Kidney tubule cell (primary cell): ENCODE results near the gene LDB1.
A peak's percentile ranks its signal among the peaks of the same experiment; 100 is the strongest.

Experiments used
- DNase-seq: peaks from one replicate; pipeline ENCODE4 v3.0.0-alpha.2; 2018; ENCODE audit warnings: low spot score

LDB1 gene

GRCh38 chr10:102112210-102112817 is 7.9 kb downstream of the LDB1 start:
- no peak for DNase-seq

- no peak for DNase-seq
These were observed 8.9 kb downstream of the LDB1 start for GRCh38 chr10:102111276-102111675.

GRCh38 chr10:102109166-102110116 is 10.7 kb downstream of the LDB1 start:
- DNase-seq = no peak

- no peak for DNase-seq
These were observed 13.2 kb downstream of the LDB1 start for GRCh38 chr10:102106998-102107397.

- no peak for DNase-seq
These were observed 17.7 kb downstream of the LDB1 start for GRCh38 chr10:102102421-102102820.

- no peak for DNase-seq
These were observed 19.0 kb downstream of the LDB1 start for GRCh38 chr10:102101152-102101551.

GRCh38 chr10:102096449-102096848 is 23.7 kb downstream of the LDB1 start:
- DNase-seq = no peak

GRCh38 chr10:102090772-102091171 is 29.4 kb downstream of the LDB1 start:
- DNase-seq = peak; percentile 54

GRCh38 chr10:102086196-102086595 is 34.0 kb downstream of the LDB1 start:
- DNase-seq = no peak

- DNase-seq = no peak
These were observed 34.8 kb downstream of the LDB1 start for GRCh38 chr10:102085336-102085735.

GRCh38 chr10:102083541-102083940 is 36.6 kb downstream of the LDB1 start:
- DNase-seq = no peak

- peak; percentile 78 for DNase-seq
These were observed 47.3 kb downstream of the LDB1 start for GRCh38 chr10:102072673-102073527.

GRCh38 chr10:102069071-102069470 is 51.1 kb downstream of the LDB1 start:
- no peak for DNase-seq

- peak; percentile 12 for DNase-seq
These were observed 52.0 kb downstream of the LDB1 start for GRCh38 chr10:102068216-102068615.

- DNase-seq = peak; percentile 8
These were observed 52.9 kb downstream of the LDB1 start for GRCh38 chr10:102067091-102067916.

GRCh38 chr10:102066399-102067088 is 53.6 kb downstream of the LDB1 start:
- no peak for DNase-seq

GRCh38 chr10:102065561-102066398 is 54.4 kb downstream of the LDB1 start:
- DNase-seq = peak; percentile 42

- DNase-seq = peak; percentile 94
These were observed 55.2 kb downstream of the LDB1 start, which contains the start of gene HPS6 for GRCh38 chr10:102064868-102065560. Gene HPS6, plus strand, starts transcription at chr10:102065349. Its CDS starts 126 bp downstream, at chr10:102065475.

GRCh38 chr10:102064503-102064867 is 55.7 kb downstream of the LDB1 start:
- no peak for DNase-seq
